ENCODE results near the gene NKAIN4. TPM values are rescaled to one million over a fixed set of nuclear protein-coding genes. Genes with fewer than 3 reads are reported as not detected.

NKAIN4 gene
- total and polyA plus RNA-seq, 8 donors: 1.1 to 18.1 (median 7.8) TPM; not detected in 1

GRCh38 chr20:63278661-63279060 lies 24.4 kb upstream of the NKAIN4 start:
- Histone ChIP-seq H3K27me3 (no peaks in the 10 kb centered on the region), H3K36me3 (peaks cover 0 to 82% of the 10 kb centered on the region in 2 donors), H3K4me3 (no peak overlapping the region), H3K27ac (no peak overlapping the region), H3K4me1 (peaks cover 0 to 17% of the 10 kb centered on the region in 2 donors), H3K9me3 (no peaks in the 10 kb centered on the region)
- intact Hi-C loops (cut with DNase I): no loop called here
- peak in 1 of 4 donors; percentile 43 for DNase-seq
- ATAC-seq: no peak
- TF ChIP-seq, protein P1, sequence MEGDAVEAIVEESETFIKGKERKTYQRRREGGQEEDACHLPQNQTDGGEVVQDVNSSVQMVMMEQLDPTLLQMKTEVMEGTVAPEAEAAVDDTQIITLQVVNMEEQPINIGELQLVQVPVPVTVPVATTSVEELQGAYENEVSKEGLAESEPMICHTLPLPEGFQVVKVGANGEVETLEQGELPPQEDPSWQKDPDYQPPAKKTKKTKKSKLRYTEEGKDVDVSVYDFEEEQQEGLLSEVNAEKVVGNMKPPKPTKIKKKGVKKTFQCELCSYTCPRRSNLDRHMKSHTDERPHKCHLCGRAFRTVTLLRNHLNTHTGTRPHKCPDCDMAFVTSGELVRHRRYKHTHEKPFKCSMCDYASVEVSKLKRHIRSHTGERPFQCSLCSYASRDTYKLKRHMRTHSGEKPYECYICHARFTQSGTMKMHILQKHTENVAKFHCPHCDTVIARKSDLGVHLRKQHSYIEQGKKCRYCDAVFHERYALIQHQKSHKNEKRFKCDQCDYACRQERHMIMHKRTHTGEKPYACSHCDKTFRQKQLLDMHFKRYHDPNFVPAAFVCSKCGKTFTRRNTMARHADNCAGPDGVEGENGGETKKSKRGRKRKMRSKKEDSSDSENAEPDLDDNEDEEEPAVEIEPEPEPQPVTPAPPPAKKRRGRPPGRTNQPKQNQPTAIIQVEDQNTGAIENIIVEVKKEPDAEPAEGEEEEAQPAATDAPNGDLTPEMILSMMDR (IDR thresholded peaks at IDR 0.05): no peak

- no peak for ATAC-seq
- TF ChIP-seq, protein P1 (IDR thresholded peaks at IDR 0.05): no peak
- no peaks in the 10 kb centered on the region for H3K9me3 ChIP-seq
- no peak overlapping the region for H3K4me3 ChIP-seq
- no peak overlapping the region for H3K27ac ChIP-seq
- intact Hi-C loops (cut with DNase I): no loop called here
- H3K36me3 ChIP-seq: peaks cover 0 to 72% of the 10 kb centered on the region in 2 donors
- peak in 1 of 4 donors; percentile 63 for DNase-seq
- H3K4me1 ChIP-seq: peaks cover 0 to 22% of the 10 kb centered on the region in 2 donors
- no peaks in the 10 kb centered on the region for H3K27me3 ChIP-seq
Observed at GRCh38 chr20:63277466-63278272, 23.4 kb upstream of the NKAIN4 start.

DNA sequence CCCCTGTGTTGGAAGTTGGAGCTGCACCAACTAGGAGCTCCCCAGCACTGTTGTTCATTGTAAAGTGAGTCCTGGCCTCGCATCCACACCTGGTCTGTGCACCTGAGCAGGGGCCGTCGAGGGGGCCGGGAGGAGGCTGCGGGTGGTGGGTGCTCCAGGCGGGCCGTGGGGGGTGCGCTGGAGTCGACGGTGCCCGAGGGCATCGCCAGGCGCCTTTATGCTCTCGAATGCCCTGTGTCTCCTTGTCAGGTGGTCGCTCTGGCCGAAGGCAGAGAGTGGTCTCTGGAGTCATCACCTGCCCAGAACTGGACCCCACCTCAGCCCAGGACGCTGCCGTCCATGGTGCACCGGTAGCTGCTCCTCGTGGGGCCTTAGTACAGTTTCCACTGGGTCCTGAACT lies 22.7 kb upstream of the NKAIN4 start:
- Histone ChIP-seq H3K4me1 (peaks cover 0 to 24% of the 10 kb centered on the region in 2 donors), H3K9me3 (no peaks in the 10 kb centered on the region), H3K36me3 (peaks cover 0 to 65% of the 10 kb centered on the region in 2 donors), H3K27me3 (no peaks in the 10 kb centered on the region), H3K27ac (no peak overlapping the region), H3K4me3 (no peak overlapping the region)
- intact Hi-C loops (cut with DNase I): no loop called here
- DNase-seq (peak in 1 of 4 donors; percentile 68), ATAC-seq (no peak)
- TF ChIP-seq, protein P1 (IDR thresholded peaks at IDR 0.05): no peak

DNA sequence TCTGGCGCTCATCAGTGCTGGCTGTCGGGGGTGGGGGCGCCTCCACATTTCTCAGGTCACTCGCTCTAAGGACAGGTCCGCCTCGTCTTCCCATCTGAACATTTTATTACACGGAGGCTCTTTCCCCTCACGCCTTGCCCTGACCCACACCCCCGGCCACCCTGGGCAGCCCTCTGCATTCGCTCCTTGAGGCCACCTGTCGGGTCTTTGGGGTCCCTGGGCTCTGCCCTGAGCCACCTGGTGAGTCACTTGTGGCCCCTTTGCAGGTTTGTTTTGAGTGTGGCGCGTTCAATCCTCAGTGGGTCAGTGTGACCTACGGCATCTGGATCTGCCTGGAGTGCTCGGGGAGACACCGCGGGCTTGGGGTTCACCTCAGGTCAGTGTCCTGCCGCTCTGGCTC lies 21.6 kb upstream of the NKAIN4 start:
- Histone ChIP-seq H3K27me3 (no peaks in the 10 kb centered on the region), H3K4me1 (peaks cover 4 to 30% of the 10 kb centered on the region in 2 donors), H3K36me3 (peaks cover 0 to 53% of the 10 kb centered on the region in 2 donors), H3K9me3 (no peaks in the 10 kb centered on the region), H3K4me3 (no peak overlapping the region), H3K27ac (no peak overlapping the region)
- intact Hi-C loops (cut with DNase I): no loop called here
- TF ChIP-seq, protein P1 (IDR thresholded peaks at IDR 0.05): no peak
- ATAC-seq (no peak), DNase-seq (no peak)

DNA sequence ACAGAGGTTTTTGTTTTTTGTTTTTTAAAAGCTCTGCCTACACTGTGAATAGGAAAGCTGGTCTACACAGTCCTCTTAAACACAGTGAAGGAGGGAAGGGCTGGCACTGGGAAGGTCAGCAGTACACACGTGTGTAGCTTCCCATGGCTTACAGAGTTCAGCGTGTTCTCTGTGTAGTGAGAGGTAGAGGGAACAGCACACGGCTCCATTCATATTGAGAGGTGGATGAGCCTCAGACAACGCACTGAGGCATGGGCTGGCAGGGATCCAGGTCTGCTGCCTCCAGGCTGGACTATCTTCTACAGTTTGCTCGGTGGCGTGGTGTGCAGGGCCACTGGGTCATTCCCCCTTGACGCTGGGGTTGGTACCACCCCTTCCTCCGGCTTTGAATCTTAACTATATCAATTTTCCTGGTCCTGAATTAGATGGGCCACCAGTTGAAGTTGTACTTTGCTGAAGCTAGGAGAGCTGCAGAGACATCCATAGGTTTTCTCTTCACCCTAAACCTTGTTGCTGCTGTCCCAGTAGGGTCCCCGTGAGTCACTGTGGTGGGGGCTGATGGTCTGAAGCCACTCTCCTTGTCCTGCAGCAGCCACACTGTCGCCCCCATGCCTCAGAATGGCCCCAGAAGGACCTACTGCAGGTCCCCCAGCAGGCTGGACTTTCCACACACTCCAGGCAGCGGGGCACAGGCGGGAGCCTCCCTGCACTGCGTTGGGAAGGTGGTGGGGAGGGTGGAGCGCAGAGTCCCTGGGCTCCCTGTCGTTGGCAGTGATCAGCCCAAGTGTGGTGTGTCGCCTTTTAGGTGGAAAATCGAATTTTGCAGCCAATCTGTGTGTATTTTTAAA lies 20.3 kb upstream of the NKAIN4 start:
- TF ChIP-seq, protein P1 (IDR thresholded peaks at IDR 0.05): no peak
- no peaks in the 10 kb centered on the region for H3K27me3 ChIP-seq
- ATAC-seq (no peak), DNase-seq (no peak)
- no peak overlapping the region for H3K4me3 ChIP-seq
- peaks cover 0 to 41% of the 10 kb centered on the region in 2 donors for H3K36me3 ChIP-seq
- intact Hi-C loops (cut with DNase I): no loop called here
- peaks cover 4 to 30% of the 10 kb centered on the region in 2 donors for H3K4me1 ChIP-seq
- H3K9me3 ChIP-seq: no peaks in the 10 kb centered on the region
- H3K27ac ChIP-seq: no peak overlapping the region
